B cell (primary cell): ENCODE results near the gene ASTN2.

ENCODE experiments used
- CTCF ChIP-seq: fragments of 200-600 bp; IDR thresholded peaks from one replicate; pipeline ENCODE4 v1.8.0; 2022; ENCODE audit warnings: antibody characterized with exemption, mild to moderate bottlenecking
- EZH2 ChIP-seq: IDR thresholded peaks from 2 replicates; pipeline ENCODE4 v1.6.1; 2012; ENCODE audit warnings: borderline replicate concordance, low read depth, mild to moderate bottlenecking, moderate library complexity, low read length; ENCODE audit not compliant: insufficient read depth, poor library complexity, severe bottlenecking

- TF ChIP-seq CTCF (no peak), EZH2 (no peak)
Observed at GRCh38 chr9:117359910-117360309, 54.9 kb downstream of the ASTN2 start.
